Measurements from ENCODE around the gene SHB. TPM values are rescaled to one million over a fixed set of nuclear protein-coding genes. Genes with fewer than 3 reads are reported as not detected.

SHB gene
- total RNA-seq, 2 donors from 2014 or later = 28.1 to 38.1 TPM

GRCh38 chr9:38109601-38110000 lies 40.6 kb upstream of the SHB start:
- no peaks in the 10 kb centered on the region for H3K36me3 ChIP-seq (ENCODE audit: control insufficient read depth, insufficient read depth, low read length)
- no peaks in the 10 kb centered on the region for H3K9me3 ChIP-seq (ENCODE audit: control insufficient read depth, low read length)
- 91 to 98% methylated on average over 6 of the region's 6 CpGs for WGBS, 2 experiments (ENCODE audit: insufficient coverage in 1 of 2, insufficient read length in 1 of 2)
- Mint-ChIP-seq H3K4me1 (peaks cover 17% of the 10 kb centered on the region), H3K27me3 (ENCODE audit: insufficient read depth) (peaks cover 45% of the 10 kb centered on the region), H3K4me3 (no peak overlapping the region), H3K36me3 (ENCODE audit: low read depth) (no peaks in the 10 kb centered on the region), H3K27ac (no peak overlapping the region), H3K9me3 (no peaks in the 10 kb centered on the region)
- H3K4me1 ChIP-seq (ENCODE audit: control insufficient read depth, insufficient read depth, low read length) = peaks cover 11% of the 10 kb centered on the region
- no peak overlapping the region for H3K9ac ChIP-seq (ENCODE audit: extremely low read depth, low read length, poor library complexity, severe bottlenecking)
- no peak for DNase-seq
- H3K27me3 ChIP-seq (ENCODE audit: control insufficient read depth, insufficient read depth, low read length, poor library complexity, severe bottlenecking) = peaks cover 17% of the 10 kb centered on the region
- no peak overlapping the region for H3K4me3 ChIP-seq (ENCODE audit: low read length)
- no peak for TF ChIP-seq CTCF (conservative IDR thresholded peaks at IDR 0.05)
- no peak overlapping the region for H3K27ac ChIP-seq (ENCODE audit: low read depth, low read length)

GRCh38 chr9:38108326-38108725 lies 39.3 kb upstream of the SHB start:
- DNase-seq = no peak
- no peak overlapping the region for H3K4me3 Mint-ChIP-seq
- no peak overlapping the region for H3K27ac ChIP-seq (ENCODE audit: low read depth, low read length)

GRCh38 chr9:38107811-38108304 lies 38.8 kb upstream of the SHB start:
- Histone ChIP-seq H3K27ac (ENCODE audit: low read depth, low read length) (no peak overlapping the region), H3K9ac (ENCODE audit: extremely low read depth, low read length, poor library complexity, severe bottlenecking) (no peak overlapping the region), H3K36me3 (ENCODE audit: control insufficient read depth, insufficient read depth, low read length) (no peaks in the 10 kb centered on the region), H3K9me3 (ENCODE audit: control insufficient read depth, low read length) (no peaks in the 10 kb centered on the region), H3K4me1 (ENCODE audit: control insufficient read depth, insufficient read depth, low read length) (peaks cover 11% of the 10 kb centered on the region), H3K4me3 (ENCODE audit: low read length) (no peak overlapping the region), H3K27me3 (ENCODE audit: control insufficient read depth, insufficient read depth, low read length, poor library complexity, severe bottlenecking) (peaks cover 17% of the 10 kb centered on the region)
- 63 to 70% methylated on average over 7 to 8 of the region's 8 CpGs for WGBS, 2 experiments (ENCODE audit: insufficient coverage in 1 of 2, insufficient read length in 1 of 2)
- Mint-ChIP-seq H3K4me1 (peaks cover 17% of the 10 kb centered on the region), H3K36me3 (ENCODE audit: low read depth) (no peaks in the 10 kb centered on the region), H3K27ac (peak overlapping the region; percentile 75), H3K4me3 (no peak overlapping the region), H3K9me3 (no peaks in the 10 kb centered on the region), H3K27me3 (ENCODE audit: insufficient read depth) (peaks cover 51% of the 10 kb centered on the region)
- no peak for TF ChIP-seq CTCF (conservative IDR thresholded peaks at IDR 0.05)
- peak; percentile 67 for DNase-seq

More at GRCh38 chr9:38108326-38108725, 39.3 kb upstream of the SHB start:
- no peaks in the 10 kb centered on the region for H3K9me3 ChIP-seq (ENCODE audit: control insufficient read depth, low read length)
- H3K36me3 Mint-ChIP-seq (ENCODE audit: low read depth) = no peaks in the 10 kb centered on the region
- H3K9ac ChIP-seq (ENCODE audit: extremely low read depth, low read length, poor library complexity, severe bottlenecking) = no peak overlapping the region
- no peaks in the 10 kb centered on the region for H3K36me3 ChIP-seq (ENCODE audit: control insufficient read depth, insufficient read depth, low read length)
- no peak overlapping the region for H3K4me3 ChIP-seq (ENCODE audit: low read length)
- H3K9me3 Mint-ChIP-seq = no peaks in the 10 kb centered on the region
- TF ChIP-seq CTCF (conservative IDR thresholded peaks at IDR 0.05) = no peak
- H3K27me3 ChIP-seq (ENCODE audit: control insufficient read depth, insufficient read depth, low read length, poor library complexity, severe bottlenecking) = peaks cover 17% of the 10 kb centered on the region
- H3K4me1 Mint-ChIP-seq = peaks cover 17% of the 10 kb centered on the region
- 74 to 89% methylated on average over 1 of the region's 1 CpG for WGBS, 2 experiments (ENCODE audit: insufficient coverage in 1 of 2, insufficient read length in 1 of 2)
- peaks cover 52% of the 10 kb centered on the region for H3K27me3 Mint-ChIP-seq (ENCODE audit: insufficient read depth)
- peaks cover 11% of the 10 kb centered on the region for H3K4me1 ChIP-seq (ENCODE audit: control insufficient read depth, insufficient read depth, low read length)
- H3K27ac Mint-ChIP-seq = peak overlapping the region; percentile 75

Measured in endodermal cell (in vitro differentiated cells).